ENCODE results near the gene FBXL15. TPM values are rescaled to one million over a fixed set of nuclear protein-coding genes. Genes with fewer than 3 reads are reported as not detected.

The FBXL15 gene
- total and polyA plus RNA-seq, 2 of the 13 experiments (the other 11 are each of a cell fraction or from before 2014, with no cell fraction given), result 4.3 to 8.3 TPM

GRCh38 chr10:102420714-102421506 lies at the start of gene FBXL15 (continued):
- TF ChIP-seq ARID3A (IDR thresholded peaks at IDR 0.05; ENCODE audit: low read depth, low read length), result peak; percentile 18; the same call in 1 of the 2 replicates
- TF ChIP-seq ZNF513 (CRISPR knock-in tag; conservative IDR thresholded peaks at IDR 0.05), result no peak
- no peak for TF ChIP-seq SP140L (CRISPR knock-in tag; IDR thresholded peaks at IDR 0.05; ENCODE audit: borderline replicate concordance)
- TF ChIP-seq ZNF350 (CRISPR knock-in tag; IDR thresholded peaks at IDR 0.05; ENCODE audit: borderline replicate concordance, low read depth), result peak; percentile 91; the same call in 1 of the 2 replicates
- no peak for TF ChIP-seq HNRNPH1 (optimal IDR thresholded peaks at IDR 0.05; ENCODE audit: low read depth, low read length)
- TF ChIP-seq GFI1 (CRISPR knock-in tag; IDR thresholded peaks at IDR 0.05; ENCODE audit: borderline replicate concordance), result peak; percentile 72; the same call in 1 of the 2 replicates
- TF ChIP-seq SRSF4 (IDR thresholded peaks at IDR 0.05; ENCODE audit: low read depth, low read length, poor library complexity, severe bottlenecking), result no peak
- TF ChIP-seq HOXA3 (CRISPR knock-in tag; IDR thresholded peaks at IDR 0.05), result peak; percentile 89
- TF ChIP-seq DR1 (CRISPR knock-in tag; IDR thresholded peaks at IDR 0.05), result peak; percentile 45
- TF ChIP-seq ZNF335 (CRISPR knock-in tag; IDR thresholded peaks at IDR 0.05), result no peak
- peak; percentile 82; the same call in 1 of the 2 replicates for TF ChIP-seq ZBTB44 (CRISPR knock-in tag; IDR thresholded peaks at IDR 0.05)
- peak; percentile 93 for TF ChIP-seq HDAC2 (CRISPR knock-in tag; IDR thresholded peaks at IDR 0.05)
- peak; percentile 30 for TF ChIP-seq CBX1 (IDR thresholded peaks at IDR 0.05; ENCODE audit: low read depth)
- TF ChIP-seq ZFP82 (CRISPR knock-in tag; IDR thresholded peaks at IDR 0.05; ENCODE audit: borderline replicate concordance), result no peak
- peak; percentile 60 for TF ChIP-seq FOXJ3 (CRISPR knock-in tag; IDR thresholded peaks at IDR 0.05; ENCODE audit: borderline replicate concordance)
- no peak for TF ChIP-seq ZNF512 (CRISPR knock-in tag; IDR thresholded peaks at IDR 0.05)
- peak; percentile 14; the same call in 1 of the 2 replicates for TF ChIP-seq ZNF614 (CRISPR knock-in tag; IDR thresholded peaks at IDR 0.05; ENCODE audit: borderline replicate concordance)
- no peak; the same call in 1 of the 2 replicates for TF ChIP-seq ATRX (CRISPR knock-in tag; IDR thresholded peaks at IDR 0.05; ENCODE audit: borderline replicate concordance)
- peak; percentile 60 for TF ChIP-seq ZNF563 (CRISPR knock-in tag; IDR thresholded peaks at IDR 0.05)
- no peak for TF ChIP-seq ZNF530 (CRISPR knock-in tag; IDR thresholded peaks at IDR 0.05; ENCODE audit: low read depth)
- TF ChIP-seq FOXC1 (CRISPR knock-in tag; IDR thresholded peaks at IDR 0.05; ENCODE audit: borderline replicate concordance), result peak; percentile 21; the same call in 1 of the 2 replicates

Measured in HepG2 (cell line).